ENCODE data around the gene COX6A2.

DNA sequence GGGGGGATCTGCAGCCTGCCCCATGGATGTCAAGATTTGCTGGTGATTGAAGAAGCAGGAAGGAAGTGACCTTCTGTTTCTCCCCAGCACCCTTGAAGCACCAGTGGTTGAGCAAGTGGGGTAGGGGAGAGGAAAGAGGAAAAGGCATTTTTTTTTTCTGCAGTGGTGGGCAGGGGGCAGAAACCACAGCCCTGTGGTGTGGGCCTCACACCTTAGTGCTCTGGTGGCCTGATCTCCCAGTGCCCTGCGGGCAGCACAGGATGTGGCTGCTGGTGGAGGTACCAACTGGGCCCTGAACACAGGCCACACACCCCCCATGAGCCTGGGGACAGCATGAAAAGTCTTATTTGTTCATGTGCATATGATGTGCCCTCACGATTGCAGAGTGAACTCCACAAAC lies 28.0 kb downstream of the COX6A2 start:
- TF ChIP-seq CTCF (IDR thresholded peaks at IDR 0.05; ENCODE audit: insufficient read depth, low read length, poor library complexity, severe bottlenecking): no peak
- TF ChIP-seq EZH2phosphoT487 (conservative IDR thresholded peaks at IDR 0.05; ENCODE audit: low read length): no peak
